BE2C (cell line): Measurements from ENCODE around the gene C20orf204.

Source experiments
- DNase-seq: peaks from one replicate; pipeline ENCODE4 v3.0.0-alpha.2; 2020
- H3K27me3 ChIP-seq: fragments of 250-450 bp; sonication (Bioruptor Pico); 2 replicates; pipeline ENCODE4 v1.5.1; 2020; ENCODE audit warnings: mild to moderate bottlenecking
- H3K36me3 ChIP-seq: fragments of 250-450 bp; sonication (Bioruptor Pico); 2 replicates; pipeline ENCODE4 v1.5.1; 2020; ENCODE audit warnings: mild to moderate bottlenecking
- H3K4me1 ChIP-seq: fragments of 250-450 bp; sonication (Bioruptor Pico); 2 replicates; pipeline ENCODE4 v1.5.1; 2020
- H3K4me3 ChIP-seq: 2 replicates; pipeline ENCODE4 v1.5.1; 2011; ENCODE audit warnings: low read depth, low read length
- H3K9me3 ChIP-seq: fragments of 250-450 bp; sonication (Bioruptor Pico); 2 replicates; pipeline ENCODE4 v1.5.1; 2020
- CTCF ChIP-seq: IDR thresholded peaks from 2 replicates; pipeline ENCODE4 v1.5.1; 2012; ENCODE audit warnings: mild to moderate bottlenecking, low read depth, low read length

The C20orf204 gene

GRCh38 chr20:64032706-64033624 is 3.0 kb upstream of the C20orf204 start:
- Histone ChIP-seq H3K27me3 (no peaks in the 10 kb centered on the region), H3K9me3 (no peaks in the 10 kb centered on the region), H3K4me3 (no peak overlapping the region), H3K4me1 (peaks cover 33% of the 10 kb centered on the region), H3K36me3 (peaks cover 57% of the 10 kb centered on the region)
- no peak for TF ChIP-seq CTCF
- no peak for DNase-seq

GRCh38 chr20:64033981-64034493 is 1.9 kb upstream of the C20orf204 start:
- Histone ChIP-seq H3K27me3 (no peaks in the 10 kb centered on the region), H3K4me1 (peaks cover 29% of the 10 kb centered on the region), H3K9me3 (no peaks in the 10 kb centered on the region), H3K36me3 (peaks cover 46% of the 10 kb centered on the region), H3K4me3 (no peak overlapping the region)
- DNase-seq: no peak
- no peak for TF ChIP-seq CTCF

- no peaks in the 10 kb centered on the region for H3K9me3 ChIP-seq
- peak; percentile 5 for DNase-seq
- no peaks in the 10 kb centered on the region for H3K27me3 ChIP-seq
- peaks cover 36% of the 10 kb centered on the region for H3K36me3 ChIP-seq
- 0 out of 2 replicates have a peak overlapping the region, but pooled peaks have one; percentile 61 for H3K4me3 ChIP-seq
- no peak for TF ChIP-seq CTCF
- peaks cover 36% of the 10 kb centered on the region for H3K4me1 ChIP-seq
These were observed 683 bp upstream of the C20orf204 start for GRCh38 chr20:64035066-64035932.

DNA sequence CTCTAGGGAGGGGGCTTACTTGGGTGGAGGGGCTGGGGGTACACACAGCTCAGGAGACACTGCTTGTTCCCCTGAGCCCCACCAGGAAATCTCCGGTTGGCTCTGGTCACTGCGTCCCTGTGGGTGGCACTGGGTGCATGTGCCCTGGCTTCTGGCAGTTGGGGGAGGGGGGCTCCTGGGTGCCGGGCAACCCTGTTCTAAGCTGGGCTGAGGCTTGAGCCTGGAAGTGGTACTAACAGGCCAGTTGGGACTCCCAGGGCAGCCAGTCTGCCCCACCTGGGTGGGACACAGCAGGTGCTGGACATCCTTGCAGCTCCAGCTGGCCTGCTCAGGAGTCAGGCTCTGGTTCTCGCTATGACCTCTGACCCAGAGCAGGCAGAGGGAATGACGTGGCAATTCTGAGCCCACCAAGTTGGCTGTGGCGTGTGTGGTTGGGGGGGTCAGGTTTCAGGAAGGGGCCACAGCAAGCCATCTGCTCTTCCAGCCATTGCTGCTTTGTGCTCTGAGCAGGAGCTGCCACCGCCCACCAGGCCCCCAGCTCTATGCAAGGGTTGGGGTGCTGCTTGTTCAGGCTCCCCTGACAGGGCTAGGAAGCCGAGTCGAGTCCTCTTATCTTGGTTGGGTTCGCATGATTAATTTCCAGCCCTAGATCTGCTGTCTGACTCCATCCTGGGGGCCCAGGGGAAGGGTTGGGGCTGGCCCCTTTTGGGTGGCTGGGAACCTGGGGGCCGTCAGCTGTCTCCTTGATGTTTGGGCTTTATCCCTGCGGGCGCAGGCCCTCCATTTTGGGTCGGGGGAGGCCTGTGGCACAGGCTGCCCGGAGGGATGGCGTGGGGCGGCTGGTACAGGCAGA is 590 bp downstream of the C20orf204 start:
- Histone ChIP-seq H3K27me3 (no peaks in the 10 kb centered on the region), H3K36me3 (peaks cover 25% of the 10 kb centered on the region), H3K9me3 (no peaks in the 10 kb centered on the region), H3K4me3 (peak overlapping the region; percentile 61), H3K4me1 (peaks cover 36% of the 10 kb centered on the region)
- no peak for DNase-seq
- no peak for TF ChIP-seq CTCF

DNA sequence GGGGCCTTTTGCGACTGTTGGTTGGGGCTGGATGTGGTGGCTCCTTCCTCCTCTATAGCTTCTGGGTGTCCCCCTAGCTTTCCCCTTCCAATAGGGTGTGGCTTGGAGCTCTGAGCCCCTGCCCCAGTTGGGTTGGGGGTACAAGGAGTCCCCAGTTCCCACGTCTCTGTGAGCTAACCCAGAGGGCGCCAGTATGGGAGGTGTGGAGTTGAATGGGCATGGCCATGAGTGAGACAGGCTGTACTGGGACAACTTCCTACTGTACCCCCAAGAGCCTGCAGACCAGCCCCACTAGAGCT is 1.2 kb downstream of the C20orf204 start:
- TF ChIP-seq CTCF: no peak
- Histone ChIP-seq H3K27me3 (peaks cover 3% of the 10 kb centered on the region; the same call in 1 of the 2 replicates), H3K4me1 (peaks cover 36% of the 10 kb centered on the region), H3K36me3 (peaks cover 21% of the 10 kb centered on the region), H3K9me3 (no peaks in the 10 kb centered on the region), H3K4me3 (peak overlapping the region; percentile 61)
- no peak for DNase-seq
